GM21825 (cell line): ENCODE results near the gene MPHOSPH8.
"Not testable (repeated sequence)": the region's sequence is repeated elsewhere in the genome, so short reads cannot be mapped to it uniquely, and the experiment has no call there.

Experiments used
- ATAC-seq: cut with Tn5 transposase; IDR thresholded peaks from one replicate; pipeline ENCODE4 v1.9.1; 2021; ENCODE audit warnings: mild to moderate bottlenecking, moderate library complexity; ENCODE audit not compliant: unreplicated experiment

Gene MPHOSPH8

DNA sequence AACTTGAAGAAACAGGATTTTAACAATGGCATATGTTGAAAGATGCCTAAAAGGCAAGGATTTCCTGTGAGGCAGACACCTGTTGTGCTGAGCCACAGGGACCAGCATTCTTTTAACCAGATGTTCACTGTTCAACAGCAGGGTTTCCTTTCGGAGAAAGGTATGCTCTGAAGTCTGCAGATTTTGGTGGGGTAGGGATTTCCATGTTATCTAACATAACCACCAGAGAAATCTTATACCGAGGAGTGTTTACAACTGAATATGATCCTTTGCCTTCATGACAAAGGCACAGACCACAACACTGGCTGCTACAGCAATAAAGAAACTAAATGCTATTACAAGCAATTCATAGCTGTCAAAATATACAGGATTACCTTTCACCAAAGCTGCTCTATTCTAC is 48.1 kb downstream of the MPHOSPH8 start:
- ATAC-seq, result no peak

DNA sequence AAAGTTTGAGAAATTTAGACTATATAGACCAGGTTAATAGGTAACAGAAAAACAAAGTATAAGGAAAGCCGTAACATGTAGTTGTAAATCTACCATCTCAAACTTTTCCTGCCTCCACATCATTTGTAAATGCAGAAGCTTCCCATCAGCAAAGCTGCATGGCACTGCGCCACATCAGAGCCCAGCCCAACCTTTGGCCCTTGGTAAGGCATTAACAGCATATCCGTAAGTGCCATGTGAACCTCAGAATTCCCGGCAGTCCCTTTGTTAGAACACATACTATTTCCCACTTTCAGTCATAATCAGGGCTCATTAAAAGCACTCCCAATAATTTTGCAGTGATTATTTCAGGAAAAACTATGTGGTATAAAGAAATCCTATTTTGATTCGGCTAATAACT is 51.6 kb downstream of the MPHOSPH8 start:
- ATAC-seq, result no peak

DNA sequence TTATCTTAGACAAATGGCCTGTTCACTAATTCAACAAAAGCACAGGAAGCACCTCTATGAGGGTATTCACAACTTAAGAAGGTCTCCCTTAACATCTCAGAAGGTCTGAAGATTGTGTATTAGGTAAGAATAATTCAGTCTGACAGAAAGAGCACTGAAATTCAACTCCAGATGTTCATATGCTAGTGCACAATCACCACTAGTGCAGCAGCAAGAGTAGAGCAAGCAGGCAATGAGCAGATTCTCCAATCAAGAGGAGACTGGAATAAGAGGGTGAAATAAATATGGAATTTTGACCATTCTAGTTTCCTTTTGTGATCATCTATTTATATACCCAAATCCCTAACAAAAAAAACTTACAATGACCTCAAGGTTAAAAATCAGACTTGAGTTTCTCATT is 52.0 kb downstream of the MPHOSPH8 start:
- no peak for ATAC-seq

DNA sequence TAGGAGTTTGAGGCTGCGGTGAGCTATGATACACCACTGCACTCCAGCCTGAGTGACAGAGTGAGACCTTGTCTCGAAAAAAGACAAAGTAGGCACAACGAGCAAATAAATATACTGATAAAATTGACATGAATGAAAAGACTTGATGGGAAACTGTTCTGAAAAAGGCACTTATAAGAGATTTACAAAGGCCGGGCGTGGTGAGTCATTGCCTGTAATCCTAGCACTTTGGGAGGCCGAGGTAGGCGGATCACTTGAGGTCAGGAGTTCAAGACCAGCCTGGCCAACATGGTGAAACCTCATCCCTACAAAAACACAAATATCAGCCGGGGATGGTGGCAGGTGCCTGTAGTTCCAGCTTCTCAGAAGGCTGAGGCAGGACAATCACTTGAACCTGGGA is 58.0 kb downstream of the MPHOSPH8 start:
- not testable (repeated sequence) for ATAC-seq

DNA sequence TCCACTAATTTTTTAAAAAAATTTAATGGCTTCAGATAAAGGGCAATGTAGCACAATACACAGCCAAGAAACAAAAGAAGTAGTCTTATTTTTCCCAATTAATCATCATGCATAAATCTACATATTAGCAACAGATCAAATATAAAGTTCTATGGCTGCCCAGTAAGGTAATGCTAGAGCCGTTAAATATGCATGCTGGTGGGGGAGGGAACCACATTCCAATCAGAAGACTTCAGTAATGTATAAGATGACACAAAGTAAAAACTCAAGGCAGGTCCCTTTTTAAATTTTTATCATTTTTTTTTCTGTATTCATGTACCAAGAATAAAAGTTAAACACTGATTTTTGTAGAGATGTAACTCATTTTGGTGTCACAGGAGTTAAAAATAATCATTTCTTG is 62.0 kb downstream of the MPHOSPH8 start:
- ATAC-seq, result no peak

DNA sequence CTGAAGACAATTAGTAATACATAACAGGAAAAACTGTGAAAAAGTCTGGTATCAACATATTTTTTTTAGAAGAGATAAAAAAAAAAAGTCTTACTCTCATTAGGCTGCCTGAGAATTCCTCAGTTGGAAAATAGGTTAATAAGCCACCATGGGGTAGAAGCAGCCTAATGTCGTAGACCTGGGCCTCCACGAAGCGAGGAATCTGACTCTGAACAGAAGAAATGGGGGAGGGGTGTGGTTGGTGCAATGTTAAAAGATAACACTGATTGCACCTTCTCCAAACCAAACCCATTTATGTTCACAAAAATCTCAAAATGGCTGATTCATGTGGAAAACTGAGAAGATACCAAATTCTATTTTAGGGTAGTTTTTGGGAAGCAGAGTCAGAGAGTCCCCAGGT is 62.4 kb downstream of the MPHOSPH8 start:
- no peak for ATAC-seq

DNA sequence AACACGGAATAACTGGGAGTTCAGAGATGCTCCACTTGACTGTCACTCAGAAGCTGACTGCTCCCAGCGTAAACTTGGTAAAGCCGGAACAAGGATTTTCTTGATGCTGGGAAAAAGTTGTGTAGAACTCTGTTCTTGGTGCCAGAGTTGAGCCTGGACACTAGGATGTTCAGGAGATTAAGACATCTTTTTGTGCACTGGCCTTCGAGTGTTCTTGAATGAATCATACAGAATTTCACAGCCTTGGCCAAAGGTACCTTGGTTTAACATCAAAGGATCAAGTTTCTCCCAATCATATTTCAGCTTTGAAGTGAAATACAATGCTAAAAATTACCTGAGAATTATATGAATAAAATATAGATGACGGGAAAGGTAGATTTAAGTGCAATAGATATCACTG is 67.5 kb downstream of the MPHOSPH8 start:
- ATAC-seq, result not testable (repeated sequence)

DNA sequence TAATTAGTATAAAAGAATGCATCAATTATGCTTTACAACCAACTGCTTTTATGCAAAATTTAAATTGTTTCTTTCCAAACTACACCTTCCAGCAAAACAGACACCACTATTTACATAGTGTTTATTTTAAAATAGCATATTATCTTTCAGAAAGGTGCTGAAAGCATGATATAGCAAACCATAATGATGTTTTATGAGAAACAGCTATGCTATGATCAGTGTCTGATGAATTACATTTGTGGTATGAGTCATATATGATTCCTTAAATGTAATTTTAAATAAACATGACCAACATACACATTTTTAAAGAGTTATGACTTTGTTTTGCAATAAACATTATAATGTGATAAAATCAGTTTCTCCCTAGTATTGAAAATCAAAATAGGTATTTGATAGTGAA is 68.2 kb downstream of the MPHOSPH8 start:
- ATAC-seq, result not testable (repeated sequence)

DNA sequence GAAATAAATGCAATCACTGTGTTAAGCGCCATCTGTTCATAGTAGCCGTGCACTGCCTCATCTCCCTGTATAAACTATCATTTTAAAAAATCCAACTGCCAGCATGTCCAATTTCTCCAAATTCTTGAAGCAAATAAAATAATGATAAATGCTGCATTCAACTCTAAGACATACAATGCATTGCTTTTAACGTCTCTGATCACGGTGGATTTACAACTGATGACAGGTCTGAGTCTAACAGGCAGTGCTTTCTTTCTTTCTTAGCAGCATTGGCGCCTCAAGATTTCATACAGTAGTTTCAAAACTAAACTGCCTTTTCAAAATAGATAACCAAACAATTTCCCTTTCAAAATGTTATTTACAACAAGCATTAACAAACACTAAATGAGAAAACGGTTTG is 70.8 kb downstream of the MPHOSPH8 start:
- not testable (repeated sequence) for ATAC-seq

DNA sequence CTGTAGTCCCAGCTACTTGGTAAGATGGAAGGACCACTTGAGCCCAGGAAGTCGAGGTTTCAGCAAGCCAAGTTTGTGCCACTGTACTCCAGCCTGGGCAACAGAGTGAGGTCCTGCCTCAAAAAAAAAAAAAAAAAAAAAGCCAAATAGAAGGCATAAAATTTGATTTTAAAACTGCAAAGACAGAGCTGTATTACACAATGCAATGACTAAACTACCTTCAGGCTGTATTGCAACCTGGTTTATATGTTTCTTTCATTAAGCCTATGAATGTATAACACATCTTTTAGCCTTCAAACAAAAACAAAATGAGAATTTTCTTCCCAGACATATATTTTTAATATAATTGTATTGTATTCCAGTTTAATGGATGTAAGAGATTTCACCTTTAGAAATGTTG is 75.6 kb downstream of the MPHOSPH8 start:
- not testable (repeated sequence) for ATAC-seq

DNA sequence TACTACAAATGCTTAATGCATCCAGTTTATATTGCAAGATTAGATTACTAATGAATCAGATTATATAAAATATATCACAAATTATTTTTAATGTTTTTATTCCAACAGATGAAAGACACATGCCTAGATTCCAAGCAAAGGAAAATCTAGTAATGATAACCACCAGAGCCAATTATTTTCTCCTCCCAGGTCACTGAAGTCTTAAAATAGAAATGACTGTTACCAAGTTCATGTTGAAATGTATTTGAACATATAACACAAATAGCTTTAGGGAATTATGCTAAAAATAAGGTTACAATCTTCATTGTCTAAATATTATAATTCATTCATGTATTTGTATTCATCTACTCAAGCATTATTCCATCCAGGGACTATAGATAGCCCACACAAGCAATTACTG is 76.3 kb downstream of the MPHOSPH8 start:
- ATAC-seq, result not testable (repeated sequence)

DNA sequence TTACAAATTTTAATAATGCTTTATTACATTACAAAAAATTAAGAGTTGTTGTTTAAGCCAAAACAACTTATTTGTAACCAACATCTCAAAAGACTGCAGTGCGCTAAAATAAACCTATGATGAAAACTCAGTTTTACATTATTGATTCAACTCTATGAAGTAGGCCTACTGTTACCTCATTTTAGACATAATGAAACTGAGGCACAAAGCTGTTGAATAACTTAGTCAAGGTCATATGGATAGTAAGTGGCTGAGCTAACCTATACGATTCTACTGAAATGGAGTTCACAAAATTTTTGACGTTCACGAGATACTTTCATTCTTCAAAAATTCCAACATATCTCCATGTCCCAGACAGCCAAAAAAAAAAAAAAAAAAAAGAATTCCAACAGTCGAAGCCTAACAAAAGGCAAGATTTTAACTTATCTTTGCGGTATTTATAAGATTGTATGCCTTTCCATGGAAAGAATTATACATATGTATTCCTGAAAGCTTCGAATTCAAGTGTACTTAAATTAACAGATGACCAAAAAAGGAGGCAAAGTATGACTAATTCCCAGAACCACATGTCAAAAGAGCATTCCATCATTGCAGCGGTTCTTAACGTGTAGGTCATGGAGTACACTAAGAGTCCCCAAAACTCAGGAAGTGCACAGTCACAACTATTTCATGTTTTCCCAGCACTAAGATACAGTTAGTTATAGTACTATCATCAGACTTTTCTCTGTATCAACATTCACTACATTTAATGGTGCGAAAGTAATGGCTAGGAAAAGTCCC is 79.9 kb downstream of the MPHOSPH8 start:
- no peak for ATAC-seq

DNA sequence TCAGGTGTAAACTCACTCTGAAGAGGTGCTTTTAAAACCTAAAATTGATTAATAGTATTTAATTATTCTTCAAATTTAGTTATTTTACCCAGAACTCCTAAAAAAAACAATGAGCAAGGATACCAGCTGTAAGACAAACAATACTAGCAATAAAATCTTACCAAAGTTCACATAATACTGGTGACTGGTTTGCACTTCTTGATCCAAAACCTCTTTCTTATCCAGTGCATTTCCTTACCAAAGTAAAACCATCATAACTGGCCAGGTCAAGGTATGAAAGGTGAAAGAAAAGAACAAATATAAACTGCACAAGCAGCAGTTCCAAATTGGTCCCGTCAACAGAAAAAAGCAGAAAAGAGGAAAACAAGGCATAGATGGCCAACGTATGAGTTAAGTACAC is 86.6 kb downstream of the MPHOSPH8 start:
- no peak for ATAC-seq
